Uterus (tissue), 4 donors: ENCODE results near the gene CPEB1. TPM values are rescaled to one million over a fixed set of nuclear protein-coding genes. Genes with fewer than 3 reads are reported as not detected.
A peak's percentile ranks its signal among the peaks of the same experiment; 100 is the strongest.

Experiments used
- DNase-seq, 2 donors: peaks; one replicate each; pipeline ENCODE4 v3.0.0-alpha.2; 2019 to 2020
- H3K27ac ChIP-seq, 2 donors: fragments of 200-600 bp; sonication (generic); 1 replicate in 1 of 2; 2 replicates in 1 of 2; pipeline ENCODE4 v1.5.1; 2016 to 2018
- H3K27me3 ChIP-seq, 2 donors: fragments of 200-600 bp; sonication (generic); one replicate each; pipeline ENCODE4 v1.5.1; 2018 to 2019; ENCODE audit warnings: control low read depth in 1 of 2
- H3K36me3 ChIP-seq, 2 donors: fragments of 200-600 bp; sonication (generic); one replicate each; pipeline ENCODE4 v1.5.1; 2019; ENCODE audit warnings: control low read depth in 1 of 2
- H3K4me1 ChIP-seq, 2 donors: fragments of 200-600 bp; sonication (generic); one replicate each; pipeline ENCODE4 v1.5.1; 2018 to 2019; ENCODE audit warnings: control low read depth in 1 of 2
- H3K4me3 ChIP-seq, 2 donors: fragments of 200-600 bp; sonication (generic); 1 replicate in 1 of 2; 2 replicates in 1 of 2; pipeline ENCODE4 v1.5.1; 2018 to 2019; ENCODE audit warnings: mild to moderate bottlenecking in 1 of 2
- H3K9me3 ChIP-seq, 2 donors: fragments of 200-600 bp; sonication (generic); one replicate each; pipeline ENCODE4 v1.5.1; 2019; ENCODE audit warnings: control low read depth in 1 of 2
- POLR2A ChIP-seq, 2 donors: fragments of 450-650 bp; IDR thresholded peaks; one replicate each; pipeline ENCODE4 v1.6.1; 2016; ENCODE audit warnings: antibody characterized with exemption in 2 of 2, mild to moderate bottlenecking in 1 of 2, moderate library complexity in 1 of 2
- intact Hi-C: fragments of 100-400 bp; cut with DNase I; formaldehyde crosslinking; loops from one replicate; pipeline ENCODE4 v1.15.1; 2023; ENCODE audit warnings: low total_unique reads
- total RNA-seq, 4 donors: library from RNA; depleted of rRNA in 3 of 4; stranded (reverse); fragments of >200 nt in 3 of 4; gene quantifications; one replicate each; pipeline versions ENCODE4 v1.1.0 to v1.2.4, GENCODE V29; 2014 to 2023
- TF ChIP-seq, protein P1 (sequence below), 4 experiments: fragments of 200-600 bp in 2 of 4; fragments of 450-650 bp in 2 of 4; sonication (generic) in 2 of 4; IDR thresholded peaks; one replicate each; pipeline ENCODE4 v1.5.1; 2016 to 2019; ENCODE audit warnings: antibody characterized with exemption in 4 of 4, mild to moderate bottlenecking in 2 of 4, moderate library complexity in 1 of 4
- donor health status: DM: yes; HTN: yes; CAD: no.

The CPEB1 gene
- total RNA-seq, 4 donors from 2014 or later = 0.77 to 14.1 (median 2.9) TPM

DNA sequence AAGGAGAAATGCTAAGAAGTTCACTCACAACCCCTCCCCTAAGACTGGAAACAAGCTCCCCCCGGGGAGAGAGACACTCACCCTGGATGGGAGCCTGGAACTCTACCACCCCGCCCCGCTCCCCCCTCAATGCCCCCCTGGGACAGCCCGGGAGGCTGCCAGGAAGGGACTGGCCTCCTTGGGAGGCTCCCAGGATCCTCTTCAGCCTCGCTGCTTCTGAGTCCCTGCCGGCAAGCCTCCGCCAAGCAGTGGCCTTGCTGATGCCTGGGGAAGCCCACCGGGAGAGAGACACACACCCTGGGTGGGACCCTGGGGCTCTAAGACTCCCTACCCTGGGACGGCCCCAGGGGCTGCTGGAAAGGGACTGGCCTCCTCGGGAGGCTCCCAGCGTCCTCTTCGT, 33.4 kb downstream of the CPEB1 start:
- H3K27ac ChIP-seq = no peak overlapping the region
- intact Hi-C loops = no loop called here
- no peaks in the 10 kb centered on the region for H3K4me1 ChIP-seq
- DNase-seq = peak in 1 of 2 donors; percentile 33
- no peaks in the 10 kb centered on the region for H3K27me3 ChIP-seq
- H3K36me3 ChIP-seq = no peaks in the 10 kb centered on the region
- TF ChIP-seq, protein P1, sequence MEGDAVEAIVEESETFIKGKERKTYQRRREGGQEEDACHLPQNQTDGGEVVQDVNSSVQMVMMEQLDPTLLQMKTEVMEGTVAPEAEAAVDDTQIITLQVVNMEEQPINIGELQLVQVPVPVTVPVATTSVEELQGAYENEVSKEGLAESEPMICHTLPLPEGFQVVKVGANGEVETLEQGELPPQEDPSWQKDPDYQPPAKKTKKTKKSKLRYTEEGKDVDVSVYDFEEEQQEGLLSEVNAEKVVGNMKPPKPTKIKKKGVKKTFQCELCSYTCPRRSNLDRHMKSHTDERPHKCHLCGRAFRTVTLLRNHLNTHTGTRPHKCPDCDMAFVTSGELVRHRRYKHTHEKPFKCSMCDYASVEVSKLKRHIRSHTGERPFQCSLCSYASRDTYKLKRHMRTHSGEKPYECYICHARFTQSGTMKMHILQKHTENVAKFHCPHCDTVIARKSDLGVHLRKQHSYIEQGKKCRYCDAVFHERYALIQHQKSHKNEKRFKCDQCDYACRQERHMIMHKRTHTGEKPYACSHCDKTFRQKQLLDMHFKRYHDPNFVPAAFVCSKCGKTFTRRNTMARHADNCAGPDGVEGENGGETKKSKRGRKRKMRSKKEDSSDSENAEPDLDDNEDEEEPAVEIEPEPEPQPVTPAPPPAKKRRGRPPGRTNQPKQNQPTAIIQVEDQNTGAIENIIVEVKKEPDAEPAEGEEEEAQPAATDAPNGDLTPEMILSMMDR (IDR thresholded peaks at IDR 0.05) = no peak
- no peak for TF ChIP-seq POLR2A (IDR thresholded peaks at IDR 0.05)
- H3K4me3 ChIP-seq = no peak overlapping the region
- no peaks in the 10 kb centered on the region for H3K9me3 ChIP-seq

DNA sequence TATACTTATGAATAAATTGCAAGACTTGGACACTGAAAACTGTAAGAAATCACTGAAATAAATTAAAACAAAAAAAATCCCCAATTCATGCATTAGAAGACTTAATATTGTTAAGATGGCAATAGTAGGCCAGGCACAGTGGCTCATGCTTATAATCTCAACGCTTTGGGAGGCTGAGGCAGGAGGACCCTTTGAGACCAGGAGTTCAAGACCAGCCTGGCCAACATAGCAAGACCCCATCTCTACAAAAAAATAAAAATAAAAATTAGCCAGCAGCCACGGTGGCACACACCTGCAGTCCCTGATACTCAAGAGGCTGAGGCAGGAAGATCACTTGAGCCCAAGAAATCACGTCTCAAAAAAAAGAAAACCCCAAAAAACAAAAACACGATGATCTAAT, 35.8 kb downstream of the CPEB1 start:
- TF ChIP-seq POLR2A (IDR thresholded peaks at IDR 0.05) = no peak
- TF ChIP-seq, protein P1 (IDR thresholded peaks at IDR 0.05) = no peak
- Histone ChIP-seq H3K4me3 (no peak overlapping the region), H3K27ac (no peak overlapping the region), H3K4me1 (no peaks in the 10 kb centered on the region), H3K36me3 (no peaks in the 10 kb centered on the region), H3K27me3 (no peaks in the 10 kb centered on the region), H3K9me3 (no peaks in the 10 kb centered on the region)
- intact Hi-C loops = no loop called here
- no peak for DNase-seq

DNA sequence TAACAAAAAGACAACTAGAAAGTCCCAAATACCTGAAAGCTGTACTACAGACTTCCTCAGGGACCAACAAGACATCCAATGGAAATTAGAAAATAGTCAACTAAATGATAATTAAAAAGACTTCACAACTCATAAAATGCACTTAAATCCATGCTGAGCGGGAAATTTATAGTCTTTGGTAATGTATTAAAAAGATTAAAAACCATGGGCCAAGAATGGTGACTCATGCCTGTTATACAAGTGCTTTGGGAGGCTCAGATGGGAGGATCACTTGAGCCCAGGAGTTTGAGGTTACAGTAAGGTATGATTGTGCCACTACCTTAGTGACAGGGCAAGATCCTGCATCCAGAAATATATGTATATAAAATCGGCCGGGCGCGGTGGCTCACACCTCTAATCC, 45.0 kb downstream of the CPEB1 start:
- H3K27ac ChIP-seq = no peak overlapping the region
- H3K36me3 ChIP-seq = no peaks in the 10 kb centered on the region
- no peaks in the 10 kb centered on the region for H3K27me3 ChIP-seq
- H3K9me3 ChIP-seq = no peaks in the 10 kb centered on the region
- intact Hi-C loops = no loop called here
- DNase-seq = no peak
- no peaks in the 10 kb centered on the region for H3K4me1 ChIP-seq
- TF ChIP-seq, protein P1 (IDR thresholded peaks at IDR 0.05) = no peak
- no peak for TF ChIP-seq POLR2A (IDR thresholded peaks at IDR 0.05)
- H3K4me3 ChIP-seq = no peak overlapping the region

DNA sequence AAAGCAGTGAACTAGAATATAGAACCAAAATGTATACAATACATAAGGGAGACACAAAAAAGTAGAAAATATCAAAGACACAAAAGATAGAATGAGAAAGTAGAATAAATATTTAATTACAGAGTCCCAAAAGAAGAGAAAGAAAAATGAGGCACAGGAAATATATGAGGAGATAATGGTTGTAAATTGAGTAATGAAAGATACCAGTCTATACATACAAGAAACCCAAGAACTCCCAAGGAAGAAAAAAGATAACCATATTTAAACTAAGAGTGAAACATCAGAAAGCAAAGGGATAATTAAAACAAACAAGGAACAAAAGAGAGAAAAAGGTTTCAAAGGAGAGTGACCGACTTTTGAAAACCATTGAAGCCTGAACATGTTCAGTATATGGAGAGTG, 47.3 kb downstream of the CPEB1 start:
- no peak overlapping the region for H3K27ac ChIP-seq
- H3K27me3 ChIP-seq = no peaks in the 10 kb centered on the region
- no peak for TF ChIP-seq POLR2A (IDR thresholded peaks at IDR 0.05)
- TF ChIP-seq, protein P1 (IDR thresholded peaks at IDR 0.05) = no peak
- H3K4me1 ChIP-seq = no peaks in the 10 kb centered on the region
- H3K36me3 ChIP-seq = no peaks in the 10 kb centered on the region
- DNase-seq = no peak
- intact Hi-C loops = no loop called here
- H3K4me3 ChIP-seq = no peak overlapping the region
- no peaks in the 10 kb centered on the region for H3K9me3 ChIP-seq

DNA sequence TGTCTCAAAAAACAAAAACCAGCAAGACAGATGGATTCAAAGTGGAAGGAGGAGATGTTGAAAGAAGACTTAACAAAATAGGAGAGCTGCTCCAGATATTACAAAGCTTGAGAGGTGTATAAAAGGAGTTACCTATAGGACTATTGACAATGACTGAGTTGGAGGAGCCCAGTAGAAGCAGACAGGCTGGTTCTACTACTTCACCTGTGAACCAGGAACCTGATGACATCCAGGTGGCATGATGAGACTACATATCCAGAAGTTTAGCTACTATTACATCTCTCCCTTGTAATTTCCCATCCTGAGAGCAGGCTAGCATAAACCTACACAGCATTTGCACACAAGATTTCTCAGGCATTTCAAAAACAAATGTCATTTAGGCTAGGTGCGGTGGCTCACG, 49.3 kb downstream of the CPEB1 start:
- no peaks in the 10 kb centered on the region for H3K9me3 ChIP-seq
- H3K27me3 ChIP-seq = no peaks in the 10 kb centered on the region
- H3K4me1 ChIP-seq = no peaks in the 10 kb centered on the region
- TF ChIP-seq POLR2A (IDR thresholded peaks at IDR 0.05) = no peak
- H3K4me3 ChIP-seq = no peak overlapping the region
- no peaks in the 10 kb centered on the region for H3K36me3 ChIP-seq
- DNase-seq = no peak
- no peak overlapping the region for H3K27ac ChIP-seq
- intact Hi-C loops = no loop called here

DNA sequence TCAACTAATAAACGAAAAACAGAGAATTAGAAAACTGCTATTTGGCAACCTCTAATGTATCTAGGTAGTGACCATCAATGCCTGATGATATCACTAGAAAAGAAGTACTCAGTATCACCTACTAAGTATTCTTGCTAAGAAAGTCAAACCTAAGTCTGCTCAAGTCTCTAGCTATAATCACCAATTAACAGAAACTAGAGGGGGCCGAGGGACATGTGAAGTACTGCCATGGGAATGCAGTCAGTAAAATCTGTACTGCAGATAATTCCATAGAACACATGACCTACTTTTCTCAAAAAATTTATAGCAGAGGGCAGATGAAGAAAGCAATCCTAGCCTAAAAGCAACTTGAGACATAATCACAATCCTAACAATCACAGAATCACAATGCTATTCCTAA, 51.4 kb downstream of the CPEB1 start:
- Histone ChIP-seq H3K27ac (no peak overlapping the region), H3K4me1 (no peaks in the 10 kb centered on the region), H3K27me3 (no peaks in the 10 kb centered on the region), H3K36me3 (no peaks in the 10 kb centered on the region), H3K9me3 (no peaks in the 10 kb centered on the region), H3K4me3 (no peak overlapping the region)
- DNase-seq = no peak
- intact Hi-C loops = no loop called here
- TF ChIP-seq POLR2A (IDR thresholded peaks at IDR 0.05) = no peak
- TF ChIP-seq, protein P1 (IDR thresholded peaks at IDR 0.05) = no peak
